ENCODE data around the gene SRD5A1.
A peak's percentile ranks its signal among the peaks of the same experiment; 100 is the strongest.
"Not testable (repeated sequence)": the region's sequence is repeated elsewhere in the genome, so short reads cannot be mapped to it uniquely, and the experiment has no call there.

The SRD5A1 gene

DNA sequence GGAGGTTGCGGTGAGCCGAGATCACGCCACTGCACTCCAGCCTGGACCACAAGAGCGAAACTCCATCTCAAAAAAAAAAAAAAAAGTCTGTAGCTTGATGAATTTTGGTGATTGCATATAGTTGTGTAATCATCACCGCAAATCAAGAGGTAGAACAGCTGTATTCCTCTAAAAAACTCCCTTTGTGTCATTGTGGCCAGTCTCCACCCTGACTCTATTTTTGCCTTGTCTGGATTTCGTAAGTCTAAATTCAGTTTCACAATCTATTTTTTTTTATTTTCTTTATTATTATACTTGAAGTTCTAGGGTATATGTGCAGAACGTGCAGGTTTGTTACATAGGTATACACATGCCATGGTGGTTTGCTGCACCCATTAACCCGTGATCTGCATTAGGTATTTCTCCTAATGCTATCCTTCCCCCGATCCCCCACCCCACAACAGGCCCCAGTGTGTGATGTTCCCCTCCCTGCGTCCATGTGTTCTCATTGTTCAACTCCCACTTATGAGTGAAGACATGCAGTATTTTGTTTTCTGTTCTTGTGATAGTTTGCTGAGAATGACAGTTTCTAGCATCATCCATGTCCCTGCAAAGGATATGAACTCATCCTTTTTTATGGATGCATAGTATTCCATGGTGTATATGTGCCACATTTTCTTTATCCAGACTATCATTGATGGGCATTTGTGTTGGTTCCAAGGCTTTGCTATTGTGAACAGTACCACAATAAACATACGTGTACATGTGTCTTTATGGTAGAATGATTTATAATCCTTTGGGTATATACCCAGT lies 12.5 kb downstream of the SRD5A1 start:
- not testable (repeated sequence) for DNase-seq

DNA sequence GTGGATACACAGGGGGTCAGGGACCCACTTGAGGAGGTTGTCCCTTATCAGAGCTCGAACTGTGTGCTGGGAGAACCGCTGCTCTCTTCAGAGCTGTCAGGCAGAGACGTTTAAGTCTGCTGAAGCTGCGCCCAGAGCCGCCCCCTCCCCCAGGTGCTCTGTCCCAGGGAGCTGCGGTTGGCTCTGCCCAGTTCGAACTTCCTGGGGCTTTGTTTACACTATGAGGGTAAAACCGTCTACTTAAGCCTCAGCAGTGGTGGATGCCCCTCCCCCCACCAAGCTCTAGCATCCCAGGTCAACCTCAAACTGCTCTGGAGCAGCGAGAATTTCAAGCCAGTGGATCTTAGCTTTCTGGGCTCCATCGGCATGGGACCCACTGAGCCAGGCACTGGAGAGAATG lies 15.9 kb downstream of the SRD5A1 start:
- no peak for DNase-seq

DNA sequence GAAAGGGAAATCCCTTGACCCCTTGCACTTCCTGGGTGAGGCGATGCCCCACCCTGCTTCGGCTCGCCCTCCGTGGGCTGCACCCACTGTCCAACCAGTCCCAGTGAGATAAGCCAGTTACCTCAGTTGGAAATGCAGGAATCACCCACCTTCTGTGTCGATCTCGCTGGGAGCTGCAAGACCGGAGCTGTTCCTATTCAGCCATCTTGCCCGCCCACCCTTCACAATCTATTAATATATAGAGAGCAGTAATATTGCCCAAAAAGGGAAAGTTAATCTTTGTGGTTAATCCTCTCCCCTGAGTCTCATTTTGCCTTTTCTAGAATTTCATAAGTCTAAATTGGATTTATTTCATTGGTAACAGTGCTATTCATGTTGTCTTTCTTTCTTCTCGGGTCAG lies 16.4 kb downstream of the SRD5A1 start:
- DNase-seq, result no peak

DNA sequence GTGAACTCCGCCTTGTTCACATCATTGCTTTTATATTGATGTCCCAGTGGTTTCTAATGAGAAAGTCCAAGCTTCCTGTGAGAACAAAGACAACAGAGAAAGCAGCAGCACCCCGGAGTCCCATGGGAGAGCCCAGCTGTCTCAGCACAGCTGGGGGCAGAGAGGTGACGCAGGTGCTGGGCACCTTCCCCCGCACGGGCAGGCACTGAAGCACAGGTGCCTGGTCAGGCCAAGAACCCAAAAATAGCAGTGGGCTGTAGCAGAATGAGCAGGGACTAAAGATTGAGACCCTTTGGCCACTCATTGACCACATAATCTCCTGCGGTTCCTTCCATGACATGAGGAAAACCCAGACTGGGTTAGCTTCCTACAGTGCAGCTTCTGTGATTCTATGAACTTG lies 18.8 kb downstream of the SRD5A1 start:
- DNase-seq, result no peak

DNA sequence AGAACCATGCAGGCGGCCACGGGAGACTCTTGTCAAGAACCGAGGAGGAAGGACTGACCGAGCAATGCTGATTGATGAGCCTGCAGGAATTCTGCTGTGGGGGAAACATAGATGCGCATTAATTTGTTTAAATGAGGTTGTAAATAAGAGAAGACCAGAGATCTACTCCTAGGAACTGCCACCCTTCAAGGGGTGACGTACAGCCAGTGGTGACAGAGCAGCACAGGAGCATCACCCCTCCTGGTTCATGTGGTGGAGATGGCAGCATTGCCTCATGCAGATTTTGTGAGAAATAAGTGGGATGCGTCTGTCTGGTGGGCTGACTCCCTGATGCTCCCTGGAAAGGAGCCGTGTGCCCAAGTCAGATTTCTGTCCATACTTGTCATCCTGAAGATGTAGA lies 22.2 kb downstream of the SRD5A1 start:
- DNase-seq, result no peak

DNA sequence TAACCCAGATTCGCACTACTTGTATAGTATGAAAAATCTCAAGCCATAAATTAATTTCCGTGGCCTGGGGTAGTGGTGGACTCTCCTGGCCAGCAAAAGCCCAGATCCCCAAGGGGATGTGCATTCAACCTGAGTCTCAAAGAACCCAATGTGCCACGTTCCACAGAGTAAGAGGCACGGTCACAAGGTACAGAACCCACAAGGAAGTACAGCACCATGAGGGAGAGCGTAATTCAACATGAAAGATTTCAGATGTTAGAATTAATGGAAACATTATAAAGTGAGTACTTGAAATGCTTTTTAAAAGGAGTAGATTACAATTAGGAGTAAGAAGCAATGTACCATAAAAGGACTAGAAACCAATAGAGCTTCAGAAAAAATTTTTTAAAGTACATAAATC lies 23.4 kb downstream of the SRD5A1 start:
- no peak for DNase-seq

DNA sequence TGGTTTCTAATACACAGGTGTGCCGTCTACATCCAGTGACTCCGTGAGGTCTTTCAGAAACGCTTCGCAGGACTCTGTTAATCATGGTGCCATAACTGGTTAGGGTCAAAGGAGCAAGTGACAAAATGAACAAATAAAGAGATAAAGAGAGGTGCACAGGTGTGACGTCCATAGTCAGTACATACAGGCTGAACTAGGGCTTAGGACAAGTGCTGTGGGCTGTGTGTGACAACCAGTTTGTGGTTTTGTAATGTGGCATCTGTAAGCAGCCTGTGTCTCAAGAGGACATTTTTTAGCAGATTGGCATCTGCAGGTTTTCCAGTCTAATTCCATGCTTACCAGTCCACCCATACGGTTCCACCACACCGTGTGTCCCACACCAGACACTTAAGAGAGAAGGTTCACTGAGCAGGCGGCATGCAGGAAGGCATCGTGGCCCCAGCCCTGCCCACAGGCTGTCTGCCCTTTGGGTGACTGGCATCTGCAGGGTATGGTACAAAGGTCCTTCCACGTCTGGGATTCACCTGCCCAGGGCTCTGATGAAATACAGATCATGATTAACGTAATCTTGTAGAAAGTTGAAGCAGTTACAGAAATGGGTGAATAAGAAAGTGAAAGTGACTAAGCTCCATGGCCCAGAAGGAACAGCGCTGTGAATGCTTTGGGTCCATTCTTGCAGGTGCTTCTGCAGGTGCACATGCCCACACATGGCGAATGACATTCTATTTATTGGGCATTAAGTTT lies 26.9 kb downstream of the SRD5A1 start:
- DNase-seq, result no peak

DNA sequence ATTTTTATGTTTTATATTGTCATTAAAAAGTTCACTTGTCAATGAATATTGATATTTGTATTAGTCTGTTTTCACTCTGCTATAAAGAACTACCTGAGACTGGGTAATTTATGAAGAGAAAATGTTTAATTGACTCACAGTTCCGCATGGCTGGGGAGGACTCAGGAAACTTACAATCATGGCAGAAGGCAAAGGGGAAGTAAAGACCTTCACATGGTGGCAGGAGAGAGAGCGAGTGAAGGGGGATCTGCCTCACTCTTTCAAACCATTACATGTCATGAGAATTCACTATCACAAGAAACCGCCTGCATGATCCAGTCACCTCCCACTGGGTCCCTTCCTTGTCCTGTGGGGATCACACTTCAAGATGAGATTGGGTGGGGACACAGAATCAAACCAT lies 27.4 kb downstream of the SRD5A1 start:
- no peak for DNase-seq

DNA sequence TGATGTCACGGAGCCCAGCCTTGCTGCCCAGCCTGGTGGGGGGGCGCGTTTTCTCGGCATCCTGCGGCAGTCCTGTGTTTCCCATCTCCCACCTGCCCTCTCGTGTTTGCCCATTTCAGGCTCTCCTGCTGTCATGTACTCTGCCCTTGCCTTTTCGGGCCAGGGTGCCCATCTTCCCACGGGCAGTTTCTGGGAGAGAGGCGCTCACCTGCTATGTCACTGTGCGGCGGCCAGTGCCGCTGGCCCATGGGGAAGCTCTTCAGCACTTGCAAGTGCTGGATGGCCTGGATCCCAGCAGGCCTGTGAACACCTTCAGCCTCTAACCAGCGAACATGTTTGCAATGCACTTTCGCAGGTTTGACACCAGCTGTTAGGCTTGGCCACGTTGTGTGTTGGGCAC lies 33.5 kb downstream of the SRD5A1 start:
- no peak for DNase-seq

DNA sequence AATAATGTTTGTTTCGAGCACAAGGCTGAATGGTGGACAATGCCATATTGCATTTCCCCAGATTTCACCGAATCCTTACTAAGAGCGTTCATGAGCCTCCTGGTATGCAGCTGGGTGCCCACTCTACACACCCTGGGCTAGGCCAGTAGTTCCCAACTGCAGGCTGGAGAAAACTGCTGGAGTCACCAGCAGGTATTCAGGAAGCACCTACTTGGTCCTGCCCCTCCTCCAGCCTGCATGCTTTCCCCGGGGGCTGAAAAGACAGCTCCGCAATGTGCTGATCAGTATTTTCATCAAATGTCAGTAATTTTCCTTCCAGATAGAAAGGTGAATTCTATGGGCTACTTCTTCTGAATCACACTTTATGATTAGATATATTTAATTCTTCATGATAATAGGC lies 34.4 kb downstream of the SRD5A1 start:
- DNase-seq, result no peak

DNA sequence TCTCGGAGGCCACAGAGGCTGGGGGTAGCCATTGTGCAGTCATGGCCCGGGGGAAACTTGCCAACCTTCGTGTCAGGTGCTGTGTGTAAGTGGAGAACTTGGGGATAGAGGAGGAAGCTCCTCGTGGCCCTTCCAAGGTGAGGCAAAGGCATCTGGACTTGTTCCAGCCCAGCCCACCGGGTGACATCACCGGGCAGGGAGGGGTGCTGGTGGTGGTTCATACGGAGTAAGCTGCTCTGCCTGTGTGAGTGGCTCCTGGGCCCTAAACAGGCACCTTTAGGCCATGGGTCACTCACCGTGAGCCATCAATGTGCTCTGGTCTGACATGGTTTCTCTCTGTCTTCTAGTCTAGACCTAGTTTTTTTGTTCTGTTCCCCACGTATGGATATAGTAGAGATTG lies 35.5 kb downstream of the SRD5A1 start:
- DNase-seq, result not testable (repeated sequence)

DNA sequence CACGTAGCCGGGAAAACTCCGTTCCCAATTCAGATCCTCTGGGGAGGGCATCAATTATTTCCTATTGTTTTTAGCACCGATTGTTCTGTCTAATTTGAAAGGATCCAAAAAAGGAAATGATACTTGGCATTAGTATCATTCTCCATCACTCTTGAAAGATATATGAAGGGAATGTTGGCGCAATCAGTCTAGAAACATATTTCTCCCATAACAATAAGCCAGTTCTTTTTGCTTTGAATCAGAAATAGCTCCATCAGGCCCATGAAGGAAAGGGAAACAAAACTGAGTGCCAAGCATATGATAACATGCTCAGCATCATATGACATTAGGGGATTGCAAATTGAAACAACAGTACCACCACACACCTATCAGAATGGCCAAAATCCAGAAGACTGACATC lies 39.8 kb downstream of the SRD5A1 start:
- DNase-seq, result no peak

DNA sequence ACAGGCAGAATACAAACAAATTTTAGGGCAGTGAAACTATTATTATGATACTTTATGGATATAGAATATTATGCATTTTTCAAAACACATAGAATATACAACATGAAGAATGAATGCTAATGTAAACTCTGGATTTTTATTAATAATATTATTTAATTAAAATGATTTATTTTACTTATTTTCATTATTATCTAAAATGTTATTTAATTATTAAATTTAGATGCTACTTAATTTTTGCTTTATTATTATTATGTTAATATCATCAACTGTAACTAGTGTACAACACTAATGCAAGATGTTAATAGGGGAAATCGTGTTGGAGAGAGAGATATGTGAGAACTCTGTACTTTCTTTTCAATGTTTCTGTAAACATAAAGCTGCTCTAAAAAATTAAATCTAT lies 40.7 kb downstream of the SRD5A1 start:
- no peak for DNase-seq

DNA sequence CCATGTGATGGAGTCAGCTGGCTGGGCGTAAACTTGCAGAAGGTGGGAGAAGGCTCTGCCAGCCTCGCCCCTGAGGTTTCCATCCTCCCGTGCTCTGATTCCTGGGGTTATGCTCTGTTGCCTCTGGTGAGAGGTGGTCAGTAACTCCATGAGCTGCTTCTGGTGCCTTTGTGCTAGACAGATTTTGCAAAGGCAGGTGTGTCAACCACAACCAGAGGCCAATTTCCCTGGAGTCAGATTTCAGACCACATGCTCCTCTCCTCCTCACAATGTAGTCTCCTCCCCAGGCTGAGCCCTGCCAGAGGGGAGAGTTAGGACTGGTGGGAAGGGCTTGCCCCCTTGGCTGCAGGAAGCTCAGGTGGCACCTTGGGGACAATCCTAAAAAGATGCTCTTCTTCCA lies 41.2 kb downstream of the SRD5A1 start:
- DNase-seq, result no peak

DNA sequence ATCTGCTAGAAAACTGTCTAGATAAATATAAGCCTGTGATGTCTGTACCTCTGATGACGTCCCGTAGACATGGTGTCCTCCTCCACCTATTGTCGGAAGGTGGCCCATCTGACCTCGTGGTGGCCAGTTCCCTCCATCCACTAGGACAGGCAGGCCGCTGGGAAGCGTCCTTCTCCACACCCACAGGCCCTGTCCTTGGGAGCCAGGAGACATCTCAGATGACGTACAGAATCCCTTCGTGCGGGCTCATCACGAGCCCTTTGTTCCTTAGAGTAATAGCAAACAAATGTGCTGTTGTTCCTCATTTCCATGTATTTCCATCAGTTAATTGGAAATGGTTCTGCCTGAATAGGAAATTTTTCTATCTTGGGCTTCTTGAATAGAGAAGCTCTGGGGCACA lies 41.6 kb downstream of the SRD5A1 start:
- DNase-seq, result no peak

DNA sequence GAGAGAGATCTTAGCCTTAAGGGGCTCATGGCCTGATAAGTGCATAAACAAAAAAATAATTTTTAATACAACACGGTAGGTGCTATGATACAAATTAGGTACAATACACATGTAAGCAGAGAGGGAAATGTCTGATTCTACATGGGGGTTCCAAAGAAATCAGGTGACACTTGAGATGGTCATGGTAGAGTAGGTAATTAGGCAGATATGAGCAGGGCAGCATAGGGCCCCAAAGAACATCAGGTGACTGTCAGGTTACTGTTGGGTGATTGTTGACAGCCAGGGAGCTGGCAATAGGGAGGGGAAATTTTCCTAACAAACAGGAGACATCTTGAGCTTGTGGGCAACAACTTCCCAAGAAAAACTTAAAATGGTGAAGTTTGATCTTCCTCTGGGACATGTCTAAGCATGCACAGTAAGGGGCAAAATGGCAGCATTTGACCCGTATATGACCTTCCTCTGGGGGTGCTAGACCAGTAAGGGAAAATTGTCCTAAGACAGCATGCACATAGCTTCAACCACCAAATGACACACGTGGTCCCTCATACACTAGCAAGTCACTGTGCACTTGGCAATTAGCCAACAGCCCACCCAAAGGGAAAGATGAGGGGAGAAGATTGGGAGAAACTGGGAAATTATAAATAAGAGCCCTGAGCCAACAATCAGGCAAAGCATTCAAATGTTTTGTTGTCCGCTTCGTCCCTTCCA lies 42.7 kb downstream of the SRD5A1 start:
- DNase-seq, result no peak

DNA sequence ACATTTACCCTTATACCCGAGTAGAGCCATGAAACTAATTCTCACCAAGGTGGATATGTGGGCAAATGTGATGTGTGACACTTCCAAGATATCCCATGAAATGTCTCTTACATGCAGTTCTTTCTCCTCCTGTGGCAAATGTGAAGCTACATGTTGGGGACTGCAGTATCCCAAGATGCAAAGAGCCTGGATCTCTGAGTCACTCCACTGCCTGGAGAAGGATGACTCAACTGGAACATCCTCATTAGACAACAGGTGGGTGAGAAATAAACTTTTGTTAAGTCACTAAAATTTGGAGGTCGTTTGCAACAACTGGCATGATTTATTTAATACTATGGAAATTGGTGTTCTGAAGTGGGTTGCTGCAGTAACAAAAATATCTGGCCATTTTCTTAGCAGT lies 43.5 kb downstream of the SRD5A1 start:
- peak; percentile 5 for DNase-seq

DNA sequence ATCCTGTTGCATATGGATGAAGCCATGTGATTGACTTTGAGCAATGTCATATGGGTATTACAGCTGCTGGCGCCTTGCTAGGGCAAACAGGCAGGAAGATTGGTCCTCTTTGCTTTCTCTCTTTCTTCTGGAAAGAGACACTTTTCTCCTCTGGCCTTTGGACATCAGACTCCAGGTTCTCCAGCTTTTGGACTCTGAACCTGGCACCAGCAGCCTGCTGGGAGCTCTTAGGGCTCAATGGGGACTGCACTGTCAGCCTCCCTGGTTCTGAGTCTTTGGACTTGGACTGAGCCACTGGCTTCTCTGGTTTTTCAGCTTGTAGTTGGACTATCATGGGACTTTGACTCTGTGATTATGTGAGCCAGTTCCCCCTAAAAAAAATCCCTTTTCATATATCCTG lies 45.1 kb downstream of the SRD5A1 start:
- no peak for DNase-seq

DNA sequence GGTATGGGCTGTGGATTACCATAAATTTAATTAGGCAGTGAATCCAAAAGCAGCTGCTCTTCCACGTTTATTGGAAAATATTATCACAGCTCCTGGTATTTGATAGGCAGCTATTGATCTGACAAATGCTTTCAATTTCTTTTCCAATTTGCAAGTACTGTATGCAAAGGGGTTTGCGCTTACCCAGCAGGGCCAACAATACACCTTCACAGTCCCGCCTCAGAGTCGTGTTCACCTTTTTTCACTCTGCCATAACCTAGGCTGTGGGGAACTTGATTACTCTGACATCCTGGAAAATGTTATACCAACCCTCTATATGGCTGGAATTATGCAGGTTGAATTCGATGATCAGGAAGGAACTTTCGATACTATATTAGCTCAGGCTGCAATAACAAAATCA lies 47.7 kb downstream of the SRD5A1 start:
- no peak for DNase-seq

DNA sequence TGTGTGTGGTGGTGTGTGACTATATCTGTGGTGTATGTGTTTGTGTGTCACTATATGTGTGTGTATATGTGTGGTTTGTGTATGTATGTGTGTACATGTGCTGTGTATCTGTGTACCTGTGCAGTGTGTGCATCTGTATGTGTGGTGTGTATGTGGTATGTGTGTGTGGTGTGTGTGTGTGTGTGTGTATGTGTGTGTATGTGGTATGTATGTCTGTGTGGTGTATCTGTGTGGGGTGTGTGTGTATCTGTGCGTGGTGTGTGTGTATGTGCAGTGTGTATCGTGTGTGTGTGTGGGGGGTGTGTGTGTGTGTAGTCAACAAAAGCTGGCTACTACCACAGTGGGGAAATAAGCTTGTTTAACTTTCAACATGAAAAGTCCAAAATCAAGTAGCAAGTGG lies 48.4 kb downstream of the SRD5A1 start:
- no peak for DNase-seq

DNA sequence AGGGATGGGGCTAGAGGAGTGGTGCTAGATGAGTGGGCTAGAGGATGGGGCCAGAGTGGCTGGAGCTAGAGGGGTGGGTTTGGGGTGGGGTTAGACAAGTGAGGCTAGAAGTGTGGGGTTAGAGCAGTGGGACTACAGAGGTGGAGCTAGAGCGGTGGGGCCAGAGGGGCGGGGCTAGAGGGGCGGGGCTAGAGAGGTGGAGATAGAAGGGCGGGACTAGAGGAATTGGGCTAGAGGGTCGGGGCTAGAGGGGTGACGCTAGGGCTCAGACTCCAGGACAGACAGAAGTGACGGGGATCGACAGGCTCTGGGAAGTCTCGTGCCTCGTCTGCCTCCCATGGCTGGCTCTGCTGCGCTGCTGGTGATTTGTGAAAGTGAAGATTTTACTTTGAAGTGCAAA lies 49.0 kb downstream of the SRD5A1 start:
- no peak for DNase-seq

DNA sequence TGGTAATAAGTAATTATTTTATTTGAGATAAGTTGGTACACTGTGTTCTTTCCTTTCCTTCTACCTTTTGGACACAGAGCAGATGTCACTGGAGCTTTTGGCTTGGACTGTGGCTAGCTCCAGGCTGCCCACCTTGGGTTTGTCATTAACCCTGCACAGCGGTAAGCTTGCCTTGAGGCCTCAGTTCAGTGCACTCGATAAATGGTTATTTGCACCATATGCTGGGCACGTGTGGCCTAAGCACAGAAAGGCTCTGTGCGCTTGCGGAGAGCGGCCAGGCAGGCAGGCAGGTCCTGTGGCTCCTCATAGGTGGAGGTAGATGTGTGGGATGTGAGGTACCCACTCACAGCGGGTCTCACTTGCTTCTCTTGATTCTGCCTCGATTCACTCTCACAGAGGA lies 50.0 kb downstream of the SRD5A1 start:
- no peak for DNase-seq

DNA sequence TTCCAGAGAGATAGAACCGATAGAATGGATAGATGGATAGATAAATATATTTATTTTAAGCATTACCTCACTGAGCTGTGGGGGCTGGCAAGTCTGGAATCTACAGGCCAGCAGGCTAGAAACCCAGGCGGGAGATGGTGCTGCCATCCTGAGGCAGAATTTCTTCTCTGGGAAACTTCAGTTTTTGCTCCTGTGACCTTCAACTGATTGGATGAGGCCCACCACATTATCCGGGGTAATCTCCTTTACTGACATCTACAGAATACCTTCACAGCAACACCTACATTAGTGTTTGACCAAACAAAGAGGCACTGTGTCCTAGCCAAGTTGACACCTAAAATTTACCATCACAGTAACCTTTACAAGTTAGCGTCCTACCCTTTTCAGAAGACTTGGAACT lies 50.8 kb downstream of the SRD5A1 start:
- no peak for DNase-seq

DNA sequence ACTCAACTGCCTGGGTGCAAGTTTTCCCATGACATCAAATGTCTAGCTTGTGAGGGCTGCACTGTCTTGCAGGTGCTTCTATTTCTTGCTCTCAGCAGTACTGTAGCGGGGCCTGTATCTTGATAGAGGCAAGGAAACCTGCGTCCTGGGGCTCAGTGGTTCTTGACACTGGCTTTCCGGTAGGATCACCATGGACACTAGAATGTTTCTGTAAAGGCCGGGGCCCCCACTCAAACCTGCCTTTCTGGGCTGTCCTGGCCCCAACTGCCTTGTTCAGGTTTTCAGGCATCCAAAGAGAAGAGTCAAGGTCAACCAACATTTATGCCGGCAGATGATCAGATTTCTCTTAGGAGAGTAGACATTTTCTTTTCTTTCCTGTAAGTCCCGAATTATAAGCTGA lies 53.3 kb downstream of the SRD5A1 start:
- no peak for DNase-seq

Data from fibroblast of skin of abdomen (primary cell).